Activated naive CD4-positive, alpha-beta T cell treated with anti-CD3 and anti-CD28 coated beads, Interleukin-2, amount 50 U/mL, for 16 hours (primary cell): ENCODE data around the gene LDLRAP1.
"Not testable (repeated sequence)": the region's sequence is repeated elsewhere in the genome, so short reads cannot be mapped to it uniquely, and the experiment has no call there.

ENCODE experiments used
- DNase-seq: peaks from one replicate; pipeline ENCODE4 v3.0.0-alpha.2; 2020

LDLRAP1 gene

GRCh38 chr1:25543425-25544242 is at the start of gene LDLRAP1:
Gene LDLRAP1, plus strand, starts transcription at chr1:25543606. Its CDS starts 93 bp downstream, at chr1:25543699.
- peak; percentile 61 for DNase-seq

GRCh38 chr1:25494952-25495351 is 48.5 kb upstream of the LDLRAP1 start:
- DNase-seq = no peak

GRCh38 chr1:25500694-25501093 is 42.7 kb upstream of the LDLRAP1 start:
- no peak for DNase-seq

- DNase-seq = no peak
Measured at GRCh38 chr1:25501235-25502058, 42.0 kb upstream of the LDLRAP1 start.

GRCh38 chr1:25502957-25503356 is 40.4 kb upstream of the LDLRAP1 start:
- DNase-seq = no peak

- peak; percentile 75 for DNase-seq
Measured at GRCh38 chr1:25503551-25504426, 39.6 kb upstream of the LDLRAP1 start.

GRCh38 chr1:25504706-25505595 is 38.5 kb upstream of the LDLRAP1 start:
- no peak for DNase-seq

- DNase-seq = no peak
Measured at GRCh38 chr1:25505656-25506385, 37.6 kb upstream of the LDLRAP1 start.

GRCh38 chr1:25506566-25507463 is 36.6 kb upstream of the LDLRAP1 start:
- DNase-seq = not testable (repeated sequence)

GRCh38 chr1:25513666-25514065 is 29.7 kb upstream of the LDLRAP1 start:
- peak; percentile 1 for DNase-seq

- DNase-seq = no peak
Measured at GRCh38 chr1:25515033-25515432, 28.4 kb upstream of the LDLRAP1 start.

- no peak for DNase-seq
Measured at GRCh38 chr1:25516686-25517085, 26.7 kb upstream of the LDLRAP1 start.

GRCh38 chr1:25517476-25518394 is 25.7 kb upstream of the LDLRAP1 start:
- no peak for DNase-seq

- DNase-seq = no peak
Measured at GRCh38 chr1:25519624-25520023, 23.8 kb upstream of the LDLRAP1 start.

- peak; percentile 76 for DNase-seq
Measured at GRCh38 chr1:25520446-25521061, 22.9 kb upstream of the LDLRAP1 start.

GRCh38 chr1:25522031-25522655 is 21.3 kb upstream of the LDLRAP1 start:
- no peak for DNase-seq

GRCh38 chr1:25523542-25523941 is 19.9 kb upstream of the LDLRAP1 start:
- no peak for DNase-seq
